Hepatocyte (in vitro differentiated cells): ENCODE data around the gene SRPK2. TPM values are rescaled to one million over a fixed set of nuclear protein-coding genes. Genes with fewer than 3 reads are reported as not detected.

ENCODE experiments used
- DNase-seq: peaks from one replicate; pipeline ENCODE4 v3.0.0-alpha.2; 2016; ENCODE audit warnings: low spot score
- H2AFZ ChIP-seq: fragments of 200-600 bp; sonication (generic); 2 replicates; pipeline ENCODE4 v1.6.0; 2016; ENCODE audit warnings: antibody characterized with exemption, mild to moderate bottlenecking
- H3K27ac ChIP-seq: fragments of 200-600 bp; sonication (generic); 2 replicates; pipeline ENCODE4 v1.5.1; 2016; ENCODE audit warnings: mild to moderate bottlenecking
- H3K27me3 ChIP-seq: fragments of 200-600 bp; sonication (generic); 2 replicates; pipeline ENCODE4 v1.6.1; 2016
- H3K36me3 ChIP-seq: fragments of 200-600 bp; sonication (generic); replicated peaks from 2 replicates; pipeline ENCODE4 v1.5.1; 2016; ENCODE audit warnings: low read depth; ENCODE audit not compliant: insufficient read depth
- H3K4me1 ChIP-seq: fragments of 200-600 bp; sonication (generic); 2 replicates; pipeline ENCODE4 v1.5.1; 2016; ENCODE audit warnings: mild to moderate bottlenecking, moderate library complexity; ENCODE audit not compliant: insufficient read depth
- H3K4me2 ChIP-seq: fragments of 200-600 bp; sonication (generic); 2 replicates; pipeline ENCODE4 v1.6.0; 2016
- H3K4me3 ChIP-seq: fragments of 200-600 bp; sonication (generic); 2 replicates; pipeline ENCODE4 v1.5.1; 2016; ENCODE audit warnings: mild to moderate bottlenecking
- H3K79me2 ChIP-seq: fragments of 200-600 bp; sonication (generic); 2 replicates; pipeline ENCODE4 v1.6.0; 2017; ENCODE audit warnings: mild to moderate bottlenecking
- H3K9me2 ChIP-seq: fragments of 200-600 bp; sonication (generic); replicated peaks from 2 replicates; pipeline ENCODE4 v1.6.0; 2017; ENCODE audit warnings: mild to moderate bottlenecking; ENCODE audit not compliant: insufficient read depth
- H3K9me3 ChIP-seq: fragments of 200-600 bp; sonication (generic); 2 replicates; pipeline ENCODE4 v1.5.1; 2016; ENCODE audit warnings: low read depth, mild to moderate bottlenecking
- H4K20me1 ChIP-seq: fragments of 200-600 bp; sonication (generic); 2 replicates; pipeline ENCODE4 v1.6.0; 2016; ENCODE audit warnings: mild to moderate bottlenecking; ENCODE audit not compliant: insufficient read depth, poor library complexity, severe bottlenecking
- EZH2 ChIP-seq: fragments of 200-600 bp; sonication (generic); IDR thresholded peaks from 2 replicates; pipeline ENCODE4 v1.6.1; 2016; ENCODE audit warnings: antibody characterized with exemption, mild to moderate bottlenecking, borderline replicate concordance
- EZH2phosphoT487 ChIP-seq: fragments of 200-600 bp; sonication (generic); IDR thresholded peaks from one replicate; pipeline ENCODE4 v1.6.1; 2018; ENCODE audit warnings: antibody characterized with exemption, mild to moderate bottlenecking, low read depth, moderate library complexity; ENCODE audit not compliant: unreplicated experiment, severe bottlenecking
- WGBS: methylation state at CpG from one replicate; pipeline ENCODE4 v1.1.6; 2016; ENCODE audit warnings: low lambda C conversion rate; ENCODE audit errors: missing lambda C conversion rate; 5-methylcytosine and 5-hydroxymethylcytosine counted together
- polyA plus RNA-seq: library from polyadenylated mRNA; unstranded; fragments of >200 nt; fragmentation: Nextera tagmentation; extraction: Ambion mirVana; gene quantifications from 2 replicates; pipeline ENCODE4 v1.2.1, GENCODE V29; 2016
- total RNA-seq: library from RNA; depleted of rRNA; stranded (reverse); fragments of >200 nt; gene quantifications from 2 replicates; pipeline ENCODE4 v1.2.3, GENCODE V29; 2014
- TF ChIP-seq, protein P1 (sequence below): fragments of 200-600 bp; sonication (generic); IDR thresholded peaks from 2 replicates; pipeline ENCODE4 v1.5.1; 2016; ENCODE audit warnings: antibody characterized with exemption, mild to moderate bottlenecking; ENCODE audit not compliant: poor library complexity

Gene SRPK2
- total and polyA plus RNA-seq, 2 experiments from 2014 or later = 41.4 to 46.1 TPM

DNA sequence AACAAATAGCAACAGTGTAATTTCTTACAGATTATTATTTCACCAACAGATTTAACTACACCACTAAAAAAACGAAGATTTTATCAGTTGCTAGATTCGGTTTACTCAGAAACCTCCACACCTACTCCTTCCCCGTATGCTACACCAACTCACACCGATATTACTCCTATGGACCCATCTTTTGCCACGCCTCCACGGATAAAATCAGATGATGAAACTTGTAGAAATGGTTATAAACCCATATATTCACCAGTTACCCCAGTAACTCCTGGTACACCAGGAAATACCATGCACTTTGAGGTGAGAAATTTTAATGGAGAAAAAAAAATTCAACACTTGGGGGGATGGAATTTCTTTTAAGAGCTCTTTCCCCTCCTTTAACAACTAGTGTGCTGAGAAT lies 282.2 kb downstream of the SRPK2 start:
- H3K4me2 ChIP-seq = no peak overlapping the region
- no peak for DNase-seq
- peaks cover 3% of the 10 kb centered on the region for H4K20me1 ChIP-seq
- H3K9me2 ChIP-seq = no peaks in the 10 kb centered on the region
- H3K4me3 ChIP-seq = no peak overlapping the region
- no peaks in the 10 kb centered on the region for H3K36me3 ChIP-seq
- 92% methylated on average over 6 of the region's 6 CpGs for WGBS
- H3K27ac ChIP-seq = no peak overlapping the region
- TF ChIP-seq, protein P1, sequence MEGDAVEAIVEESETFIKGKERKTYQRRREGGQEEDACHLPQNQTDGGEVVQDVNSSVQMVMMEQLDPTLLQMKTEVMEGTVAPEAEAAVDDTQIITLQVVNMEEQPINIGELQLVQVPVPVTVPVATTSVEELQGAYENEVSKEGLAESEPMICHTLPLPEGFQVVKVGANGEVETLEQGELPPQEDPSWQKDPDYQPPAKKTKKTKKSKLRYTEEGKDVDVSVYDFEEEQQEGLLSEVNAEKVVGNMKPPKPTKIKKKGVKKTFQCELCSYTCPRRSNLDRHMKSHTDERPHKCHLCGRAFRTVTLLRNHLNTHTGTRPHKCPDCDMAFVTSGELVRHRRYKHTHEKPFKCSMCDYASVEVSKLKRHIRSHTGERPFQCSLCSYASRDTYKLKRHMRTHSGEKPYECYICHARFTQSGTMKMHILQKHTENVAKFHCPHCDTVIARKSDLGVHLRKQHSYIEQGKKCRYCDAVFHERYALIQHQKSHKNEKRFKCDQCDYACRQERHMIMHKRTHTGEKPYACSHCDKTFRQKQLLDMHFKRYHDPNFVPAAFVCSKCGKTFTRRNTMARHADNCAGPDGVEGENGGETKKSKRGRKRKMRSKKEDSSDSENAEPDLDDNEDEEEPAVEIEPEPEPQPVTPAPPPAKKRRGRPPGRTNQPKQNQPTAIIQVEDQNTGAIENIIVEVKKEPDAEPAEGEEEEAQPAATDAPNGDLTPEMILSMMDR = no peak
- TF ChIP-seq EZH2phosphoT487 (no peak), EZH2 (no peak)
- no peaks in the 10 kb centered on the region for H3K27me3 ChIP-seq
- no peak overlapping the region for H2AFZ ChIP-seq
- H3K9me3 ChIP-seq = no peaks in the 10 kb centered on the region
- peaks cover 20% of the 10 kb centered on the region for H3K79me2 ChIP-seq
- H3K4me1 ChIP-seq = no peaks in the 10 kb centered on the region

DNA sequence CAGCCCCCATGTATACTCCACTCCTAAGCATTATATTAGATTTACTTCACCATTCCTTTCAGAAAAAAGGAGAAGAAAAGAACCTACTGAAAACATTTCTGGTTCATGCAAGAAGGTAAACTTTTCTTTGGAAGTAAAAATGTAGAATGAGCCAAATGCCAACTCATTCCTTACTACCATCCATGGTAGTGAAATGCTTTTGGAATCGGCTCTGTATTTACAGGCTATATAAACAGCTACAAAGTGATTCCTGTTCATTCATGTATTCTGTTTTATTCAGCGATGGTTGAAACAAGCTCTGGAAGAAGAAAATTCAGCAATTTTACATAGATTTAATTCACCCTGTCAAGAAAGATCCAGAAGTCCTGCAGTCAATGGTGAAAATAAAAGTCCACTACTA lies 283.1 kb downstream of the SRPK2 start:
- peaks cover 20% of the 10 kb centered on the region for H3K79me2 ChIP-seq
- no peaks in the 10 kb centered on the region for H3K4me1 ChIP-seq
- H4K20me1 ChIP-seq = peaks cover 3% of the 10 kb centered on the region
- no peaks in the 10 kb centered on the region for H3K9me2 ChIP-seq
- H3K4me2 ChIP-seq = no peak overlapping the region
- no peaks in the 10 kb centered on the region for H3K27me3 ChIP-seq
- H3K36me3 ChIP-seq = no peaks in the 10 kb centered on the region
- no peak overlapping the region for H2AFZ ChIP-seq
- DNase-seq = no peak
- H3K27ac ChIP-seq = no peak overlapping the region
- TF ChIP-seq EZH2 (no peak), EZH2phosphoT487 (no peak)
- TF ChIP-seq, protein P1 = no peak
- WGBS = 89% methylated on average over 2 of the region's 2 CpGs
- H3K4me3 ChIP-seq = no peak overlapping the region
- H3K9me3 ChIP-seq = no peaks in the 10 kb centered on the region

DNA sequence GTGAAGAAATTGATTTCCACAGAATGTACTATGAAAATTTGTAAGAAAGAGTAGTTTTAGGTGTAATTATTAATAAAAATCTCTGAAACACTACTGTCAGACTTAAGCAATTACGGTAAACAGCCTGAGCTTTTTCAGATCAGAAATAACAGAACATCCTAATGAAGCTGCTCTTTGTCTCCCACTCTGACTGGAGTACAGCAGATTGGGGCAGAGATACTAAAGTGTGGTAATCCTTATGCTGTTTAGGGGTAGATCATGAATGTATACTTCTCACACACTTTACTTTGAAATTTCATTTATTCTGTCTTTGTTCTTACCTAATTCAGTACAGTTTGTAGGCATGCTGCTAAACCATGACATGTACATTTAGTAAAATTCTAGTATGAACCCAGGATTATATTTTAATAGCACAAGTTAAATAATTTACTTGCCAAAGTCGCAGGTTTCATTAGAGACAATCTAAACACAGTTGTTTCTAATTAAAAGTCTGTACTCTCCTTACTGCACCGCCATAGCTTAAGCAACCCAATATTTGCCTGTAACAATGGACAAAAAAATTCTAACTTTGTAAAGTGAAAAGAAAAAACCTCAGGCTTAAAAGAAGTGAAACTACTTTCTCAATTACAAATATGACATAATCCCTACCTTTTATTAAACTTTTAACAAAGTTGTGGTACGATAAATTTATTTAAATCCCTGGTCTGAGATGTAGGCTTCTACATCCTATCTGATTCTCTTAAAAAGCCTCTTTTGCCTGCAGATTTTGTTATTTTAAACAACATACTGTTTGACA lies 286.0 kb downstream of the SRPK2 start:
- WGBS = 67% methylated on average over 4 of the region's 4 CpGs
- DNase-seq = no peak
- no peaks in the 10 kb centered on the region for H3K27me3 ChIP-seq
- H3K9me2 ChIP-seq = no peaks in the 10 kb centered on the region
- H3K27ac ChIP-seq = peak overlapping the region; percentile 34
- no peaks in the 10 kb centered on the region for H3K4me1 ChIP-seq
- H3K36me3 ChIP-seq = no peaks in the 10 kb centered on the region
- no peak overlapping the region for H2AFZ ChIP-seq
- H3K79me2 ChIP-seq = peaks cover 13% of the 10 kb centered on the region
- TF ChIP-seq EZH2phosphoT487 (no peak), EZH2 (no peak)
- TF ChIP-seq, protein P1 = no peak
- no peak overlapping the region for H3K4me3 ChIP-seq
- no peak overlapping the region for H3K4me2 ChIP-seq
- peaks cover 6% of the 10 kb centered on the region for H4K20me1 ChIP-seq
- H3K9me3 ChIP-seq = no peaks in the 10 kb centered on the region
